Type B pancreatic cell (in vitro differentiated cells): Measurements from ENCODE around the gene LIN54. TPM values are rescaled to one million over a fixed set of nuclear protein-coding genes. Genes with fewer than 3 reads are reported as not detected.
A peak's percentile ranks its signal among the peaks of the same experiment; 100 is the strongest.

ENCODE experiments used
- DNase-seq: peaks from one replicate; pipeline ENCODE4 v3.0.0; 2021; ENCODE audit warnings: mixed read lengths; ENCODE audit not compliant: unreplicated experiment; ENCODE audit errors: extremely low spot score
- H3K27ac Mint-ChIP-seq: 2 replicates; pipeline ENCODE4 v1.8.0; 2021; ENCODE audit warnings: mild to moderate bottlenecking, mixed read lengths
- H3K27me3 Mint-ChIP-seq: 2 replicates; pipeline ENCODE4 v1.8.0; 2021; ENCODE audit warnings: mixed read lengths
- H3K36me3 Mint-ChIP-seq: 2 replicates; pipeline ENCODE4 v1.8.0; 2021; ENCODE audit warnings: mixed read lengths
- H3K4me1 Mint-ChIP-seq: one replicate; pipeline ENCODE4 v1.8.0; 2021; ENCODE audit warnings: mixed read lengths; ENCODE audit not compliant: unreplicated experiment
- H3K4me3 Mint-ChIP-seq: 2 replicates; pipeline ENCODE4 v1.8.0; 2021; ENCODE audit warnings: mild to moderate bottlenecking, mixed read lengths
- H3K9me3 Mint-ChIP-seq: 2 replicates; pipeline ENCODE4 v1.8.0; 2021; ENCODE audit warnings: mixed read lengths
- CTCF ChIP-seq: fragments of 200-600 bp; sonication (generic); conservative IDR thresholded peaks from 2 replicates; pipeline ENCODE4 v1.5.0; 2021; ENCODE audit warnings: antibody characterized with exemption, mild to moderate bottlenecking
- total RNA-seq: library from RNA; stranded (reverse); gene quantifications from 2 replicates; pipeline ENCODE4 v1.2.1, GENCODE V29; 2021; ENCODE audit warnings: low replicate concordance

The LIN54 gene
- total RNA-seq, 1 donor from 2014 or later: 17.5 TPM

- H3K27me3 Mint-ChIP-seq: no peaks in the 10 kb centered on the region
- no peak for TF ChIP-seq CTCF
- H3K36me3 Mint-ChIP-seq: peaks cover 16% of the 10 kb centered on the region
- H3K27ac Mint-ChIP-seq: peak overlapping the region; percentile 5
- H3K4me3 Mint-ChIP-seq: peak overlapping the region; percentile 39
- no peaks in the 10 kb centered on the region for H3K9me3 Mint-ChIP-seq
- peaks cover 29% of the 10 kb centered on the region for H3K4me1 Mint-ChIP-seq
- no peak for DNase-seq
Observed at GRCh38 chr4:82886147-82886942, 124.3 kb downstream of the LIN54 start.

GRCh38 chr4:82885410-82885809 lies 125.2 kb downstream of the LIN54 start:
- H3K27me3 Mint-ChIP-seq: no peaks in the 10 kb centered on the region
- H3K4me3 Mint-ChIP-seq: peak overlapping the region; percentile 39
- H3K9me3 Mint-ChIP-seq: no peaks in the 10 kb centered on the region
- peaks cover 30% of the 10 kb centered on the region for H3K4me1 Mint-ChIP-seq
- H3K36me3 Mint-ChIP-seq: peaks cover 22% of the 10 kb centered on the region
- DNase-seq: no peak
- TF ChIP-seq CTCF: no peak
- H3K27ac Mint-ChIP-seq: peak overlapping the region; percentile 5

Other genes with a start within 250 kb of the LIN54 start
- 22.5 and 36.6 TPM in 2 replicates for gene SCD5, start 212.0 kb downstream of the LIN54 start, total RNA-seq
- 233 and 295 TPM in 2 replicates for gene SEC31A, start 119.7 kb downstream of the LIN54 start, total RNA-seq
- gene THAP9, start 110.1 kb downstream of the LIN54 start, total RNA-seq: 5.3 and 8.4 TPM in 2 replicates
- gene COPS4, start 24.4 kb upstream of the LIN54 start, total RNA-seq: 26.0 and 34.4 TPM in 2 replicates
- 38.4 and 60.9 TPM in 2 replicates for gene PLAC8, start 103.9 kb upstream of the LIN54 start, total RNA-seq